HG03108 (cell line): ENCODE measurements around the gene TBC1D1.

Source experiments
- ATAC-seq: cut with Tn5 transposase; IDR thresholded peaks from one replicate; pipeline ENCODE4 v1.9.1; 2021; ENCODE audit warnings: moderate library complexity; ENCODE audit not compliant: unreplicated experiment

TBC1D1 gene

GRCh38 chr4:38040619-38041018, 149.7 kb downstream of the TBC1D1 start:
- ATAC-seq, result no peak

- no peak for ATAC-seq
Observed at GRCh38 chr4:38044060-38044459, 153.2 kb downstream of the TBC1D1 start.

GRCh38 chr4:38045289-38045988, 154.6 kb downstream of the TBC1D1 start:
- ATAC-seq, result no peak

GRCh38 chr4:38046727-38047489, 156.0 kb downstream of the TBC1D1 start:
- ATAC-seq, result no peak

GRCh38 chr4:38049545-38050170, 158.8 kb downstream of the TBC1D1 start:
- ATAC-seq, result no peak

GRCh38 chr4:38050560-38051350, 159.9 kb downstream of the TBC1D1 start:
- no peak for ATAC-seq

- ATAC-seq, result no peak
Observed at GRCh38 chr4:38055566-38055965, 164.7 kb downstream of the TBC1D1 start.

GRCh38 chr4:38056011-38056685, 165.3 kb downstream of the TBC1D1 start:
- no peak for ATAC-seq

GRCh38 chr4:38058151-38058550, 167.3 kb downstream of the TBC1D1 start:
- no peak for ATAC-seq

- no peak for ATAC-seq
Observed at GRCh38 chr4:38060829-38061431, 170.0 kb downstream of the TBC1D1 start.

GRCh38 chr4:38062088-38062775, 171.3 kb downstream of the TBC1D1 start:
- peak; percentile 61 for ATAC-seq

GRCh38 chr4:38062776-38063097, 171.9 kb downstream of the TBC1D1 start:
- no peak for ATAC-seq

- ATAC-seq, result no peak
Observed at GRCh38 chr4:38065176-38065575, 174.3 kb downstream of the TBC1D1 start.

- no peak for ATAC-seq
Observed at GRCh38 chr4:38065900-38066299, 175.0 kb downstream of the TBC1D1 start.

GRCh38 chr4:38067499-38067898, 176.6 kb downstream of the TBC1D1 start:
- ATAC-seq, result no peak

- ATAC-seq, result no peak
Observed at GRCh38 chr4:38068107-38068506, 177.2 kb downstream of the TBC1D1 start.

GRCh38 chr4:38069271-38069760, 178.4 kb downstream of the TBC1D1 start:
- ATAC-seq, result peak; percentile 55

GRCh38 chr4:38071801-38072431, 181.0 kb downstream of the TBC1D1 start:
- ATAC-seq, result no peak

- no peak for ATAC-seq
Observed at GRCh38 chr4:38072578-38072977, 181.7 kb downstream of the TBC1D1 start.
